HCT116 (cell line): ENCODE measurements around the gene ALAD. TPM values are rescaled to one million over a fixed set of nuclear protein-coding genes. Genes with fewer than 3 reads are reported as not detected.

Experiments
- ATAC-seq: fragments of 200-7000 bp; cut with Tn5 transposase; 2 replicates; pipeline ENCODE4 v1.9.1; 2020; ENCODE audit warnings: mild to moderate bottlenecking, moderate library complexity
- BruUV-seq: library from RNA; stranded (reverse); fragments of 400-500 nt; replicated peaks from 2 replicates; lab custom pipeline; 2021; lab: Mats Ljungman, UMichigan
- CTCF ChIA-PET: fragments of 300-600 bp; sonication (Branson Sonifier 250); formaldehyde crosslinking; loops from one replicate; lab custom pipeline; 2021; ENCODE audit warnings: antibody characterized with exemption; lab: Charles Lee
- POLR2A ChIA-PET: fragments of 300-600, 350-600 bp; sonication (Branson Sonifier 250); formaldehyde crosslinking; loops from one replicate; lab custom pipeline; 2021; ENCODE audit warnings: antibody characterized with exemption; lab: Charles Lee
- RAD21 ChIA-PET, 2 experiments: fragments of 300-600 bp; sonication (Branson Sonifier 250); formaldehyde crosslinking; loops; one replicate each; lab custom pipeline; 2023; ENCODE audit warnings: low total read pairs in 2 of 2; ENCODE audit not compliant: uncharacterized antibody in 2 of 2, unreplicated experiment in 2 of 2, low non-redundant PET in 1 of 2; lab: Charles Lee
- DNase-seq: peaks from one replicate; pipeline ENCODE4 v3.0.0-alpha.2; 2010; ENCODE audit warnings: low read depth, low spot score
- H2AFZ ChIP-seq: fragments of 200-600 bp; shearing (Covaris generic), sonication (generic); 2 replicates; pipeline ENCODE4 v1.6.1; 2017; ENCODE audit warnings: low read depth, mixed run types, mixed read lengths, antibody characterized with exemption, low read length; ENCODE audit not compliant: poor library complexity, severe bottlenecking
- H3K27ac ChIP-seq: 2 replicates; pipeline ENCODE4 v1.5.1; 2012; ENCODE audit warnings: low read depth, low read length
- H3K27me3 ChIP-seq: fragments of 200-600 bp; sonication (generic); 2 replicates; pipeline ENCODE4 v1.6.1; 2016; ENCODE audit warnings: mixed run types, low read length, mixed read lengths; ENCODE audit not compliant: insufficient read depth
- H3K36me3 ChIP-seq, 2 experiments: fragments of 200-500 bp in 1 of 2; fragments of 200-600 bp in 1 of 2; sonication (Bioruptor generic) in 1 of 2; sonication (generic) in 1 of 2; 2 replicates each; pipeline versions ENCODE4 v1.5.1 to v1.6.1; 2014 to 2016; ENCODE audit warnings: low read length in 2 of 2, inconsistent platforms in 1 of 2, mixed read lengths in 1 of 2, mixed run types in 1 of 2; ENCODE audit not compliant: insufficient read depth in 2 of 2, control insufficient read depth in 1 of 2
- H3K4me1 ChIP-seq, 2 experiments: fragments of 200-600 bp in 1 of 2; sonication (generic) in 1 of 2; 2 replicates each; pipeline versions ENCODE4 v1.5.1 to v1.6.1; 2012 to 2017; ENCODE audit warnings: low read length in 2 of 2, inconsistent platforms in 1 of 2, mild to moderate bottlenecking in 1 of 2, mixed read lengths in 1 of 2, mixed run types in 1 of 2, moderate library complexity in 1 of 2; ENCODE audit not compliant: insufficient read depth in 2 of 2, control insufficient read depth in 1 of 2
- H3K4me2 ChIP-seq: fragments of 200-600 bp; sonication (generic); 2 replicates; pipeline ENCODE4 v1.6.1; 2017; ENCODE audit warnings: mixed run types, low read length, mixed read lengths
- H3K4me3 ChIP-seq, 2 experiments: fragments of 200-600 bp in 1 of 2; sonication (generic) in 1 of 2; replicated peaks in 1 of 2; 2 replicates each; pipeline ENCODE4 v1.5.1; 2011 to 2016; ENCODE audit warnings: low read length in 2 of 2, control low read depth in 1 of 2, low read depth in 1 of 2, mild to moderate bottlenecking in 1 of 2, mixed read lengths in 1 of 2, mixed run types in 1 of 2
- H3K79me2 ChIP-seq: fragments of 200-600 bp; sonication (generic); 2 replicates; pipeline ENCODE4 v1.6.1; 2017; ENCODE audit warnings: mild to moderate bottlenecking, mixed run types, low read length, moderate library complexity, mixed read lengths; ENCODE audit not compliant: insufficient read depth
- H3K9ac ChIP-seq: fragments of 200-600 bp; sonication (generic); 2 replicates; pipeline ENCODE4 v1.6.1; 2016; ENCODE audit warnings: low read length, mixed read lengths
- H3K9me2 ChIP-seq: fragments of 200-600 bp; sonication (generic), shearing (Covaris generic); 2 replicates; pipeline ENCODE4 v1.6.1; 2017; ENCODE audit warnings: mixed run types, mild to moderate bottlenecking, moderate library complexity; ENCODE audit not compliant: insufficient read depth
- H3K9me3 ChIP-seq, 2 experiments: fragments of 200-500 bp in 1 of 2; fragments of 200-600 bp in 1 of 2; sonication (Bioruptor generic) in 1 of 2; sonication (generic) in 1 of 2; 2 replicates each; pipeline ENCODE4 v1.6.1; 2014 to 2017; ENCODE audit warnings: low read length in 2 of 2, mixed read lengths in 2 of 2, inconsistent platforms in 1 of 2, low read depth in 1 of 2, mild to moderate bottlenecking in 1 of 2, mixed run types in 1 of 2, moderate library complexity in 1 of 2; ENCODE audit not compliant: control insufficient read depth in 1 of 2, insufficient read depth in 1 of 2
- H4K20me1 ChIP-seq: fragments of 200-600 bp; sonication (generic), shearing (Covaris generic); 2 replicates; pipeline ENCODE4 v1.6.1; 2017; ENCODE audit warnings: mixed run types, mild to moderate bottlenecking, moderate library complexity; ENCODE audit not compliant: insufficient read depth
- ATF3 ChIP-seq: IDR thresholded peaks from 2 replicates; pipeline ENCODE4 v1.6.1; 2012
- CBX3 ChIP-seq: IDR thresholded peaks from 2 replicates; pipeline ENCODE4 v1.6.1; 2012; ENCODE audit warnings: low read depth
- CEBPB ChIP-seq: IDR thresholded peaks from 2 replicates; pipeline ENCODE4 v1.6.1; 2012; ENCODE audit warnings: low read depth
- EGR1 ChIP-seq: IDR thresholded peaks from 2 replicates; pipeline ENCODE4 v1.6.1; 2012; ENCODE audit warnings: low read depth
- ELF1 ChIP-seq: IDR thresholded peaks from 2 replicates; pipeline ENCODE4 v1.6.1; 2012; ENCODE audit warnings: low read depth, borderline replicate concordance
- EZH2 ChIP-seq: fragments of 200-600 bp; sonication (generic); IDR thresholded peaks from 2 replicates; pipeline ENCODE4 v1.6.1; 2017; ENCODE audit warnings: antibody characterized with exemption, mixed run types
- EZH2phosphoT487 ChIP-seq: fragments of 200-600 bp; IDR thresholded peaks from 2 replicates; pipeline ENCODE4 v1.6.1; 2018; ENCODE audit warnings: antibody characterized with exemption, borderline replicate concordance
- JUND ChIP-seq: IDR thresholded peaks from 2 replicates; pipeline ENCODE4 v1.6.1; 2012
- POLR2A ChIP-seq: IDR thresholded peaks from 2 replicates; pipeline ENCODE4 v1.7.0; 2011; ENCODE audit warnings: borderline replicate concordance; ENCODE audit not compliant: insufficient read depth, insufficient read length; ENCODE audit errors: extremely low read depth
- RAD21 ChIP-seq: IDR thresholded peaks from 2 replicates; pipeline ENCODE4 v1.6.1; 2012; ENCODE audit warnings: low read depth, mild to moderate bottlenecking
- SP1 ChIP-seq: IDR thresholded peaks from 2 replicates; pipeline ENCODE4 v1.6.1; 2012; ENCODE audit warnings: low read depth
- SRF ChIP-seq: IDR thresholded peaks from 2 replicates; pipeline ENCODE4 v1.6.1; 2012; ENCODE audit warnings: low read depth
- TCF7L2 ChIP-seq: IDR thresholded peaks from 2 replicates; pipeline ENCODE4 v1.7.0; 2011; ENCODE audit warnings: borderline replicate concordance, inconsistent platforms; ENCODE audit not compliant: insufficient read depth, insufficient read length; ENCODE audit errors: extremely low read depth
- YY1 ChIP-seq: IDR thresholded peaks from 2 replicates; pipeline ENCODE4 v1.6.1; 2011; ENCODE audit warnings: low read length, low read depth, moderate library complexity, mild to moderate bottlenecking; ENCODE audit not compliant: insufficient replicate concordance; ENCODE audit errors: extremely low read depth
- ZNF274 ChIP-seq: fragments of 200-500 bp; sonication (Bioruptor generic); IDR thresholded peaks from 2 replicates; pipeline ENCODE4 v1.6.1; 2014; ENCODE audit warnings: mild to moderate bottlenecking, low read depth, low read length, inconsistent platforms
- intact Hi-C: fragments of 100-400 bp; cut with micrococcal nuclease; formaldehyde crosslinking; loops from 2 replicates; pipeline ENCODE4 v1.10.0; 2022
- total RNA-seq: library from RNA; stranded (reverse); gene quantifications from one replicate; pipeline ENCODE4 v1.2.1, GENCODE V29; 2021; ENCODE audit not compliant: unreplicated experiment

The ALAD gene
- total RNA-seq, 1 experiment from 2014 or later = 14.0 TPM

GRCh38 chr9:113403646-113404045, 2.6 kb upstream of the ALAD start:
- ChIA-PET POLR2A (interaction anchor here (1.2 kb wide), 1 partner anchor 129 kb away, joined by 3 read pairs; no protein-coding TSS in a partner anchor), RAD21 (interaction anchor here in 1 of 2 experiments (0.9 kb wide), 1 partner anchor 188 kb away, joined by 4 read pairs; no protein-coding TSS in a partner anchor), CTCF (no interaction called here)
- H3K4me3 ChIP-seq = no peak overlapping the region
- H3K79me2 ChIP-seq = peaks cover 17% of the 10 kb centered on the region
- H3K9me2 ChIP-seq = no peaks in the 10 kb centered on the region
- peaks cover 3% of the 10 kb centered on the region; the same call in 1 of the 2 replicates for H4K20me1 ChIP-seq
- no peaks in the 10 kb centered on the region for H3K9me3 ChIP-seq
- H3K27ac ChIP-seq = no peak overlapping the region
- H3K36me3 ChIP-seq = peaks cover 11 to 17% of the 10 kb centered on the region in 2 experiments; a peak in 3 of 4 replicates
- H3K27me3 ChIP-seq = no peaks in the 10 kb centered on the region
- no peak for DNase-seq
- BruUV-seq = no TSS peak
- H3K4me1 ChIP-seq = peaks cover 8 to 12% of the 10 kb centered on the region in 2 experiments
- no peak overlapping the region for H3K9ac ChIP-seq
- H2AFZ ChIP-seq = no peak overlapping the region
- ATAC-seq = no peak
- intact Hi-C loops = no loop called here
- no peak for TF ChIP-seq ATF3
- no peak for TF ChIP-seq EGR1
- TF ChIP-seq SRF = no peak
- no peak for TF ChIP-seq EZH2phosphoT487
- no peak for TF ChIP-seq YY1
- no peak for TF ChIP-seq ELF1
- no peak for TF ChIP-seq JUND
- TF ChIP-seq EZH2 = no peak
- TF ChIP-seq CBX3 = no peak
- TF ChIP-seq, all 23 proteins: peak for 0
- no peak overlapping the region for H3K4me2 ChIP-seq

GRCh38 chr9:113399646-113400200, 1.4 kb downstream of the ALAD start:
- Histone ChIP-seq H4K20me1 (no peaks in the 10 kb centered on the region), H3K36me3 (no peaks in the 10 kb centered on the region), H3K79me2 (no peaks in the 10 kb centered on the region), H3K4me3 (peak overlapping the region in 1 of 2 experiments; percentile 76; a peak in 2 of 4 replicates), H2AFZ (no peak overlapping the region), H3K27ac (no peak overlapping the region), H3K4me2 (peak overlapping the region; percentile 75), H3K27me3 (no peaks in the 10 kb centered on the region), H3K4me1 (peaks cover 8 to 12% of the 10 kb centered on the region in 2 experiments), H3K9me3 (no peaks in the 10 kb centered on the region), H3K9ac (0 out of 2 replicates have a peak overlapping the region, but pooled peaks have one; percentile 7), H3K9me2 (no peaks in the 10 kb centered on the region)
- ChIA-PET RAD21 (no interaction called here), CTCF (no interaction called here), POLR2A (interaction anchor here (1.5 kb wide), 2 partner anchors 11 to 23 kb away, joined by 4 read pairs; partner anchors contain the start of genes C9orf43, HDHD3 and POLE3)
- DNase-seq (no peak), ATAC-seq (no peak)
- intact Hi-C loops = no loop called here
- TF ChIP-seq ELF1 (no peak), SP1 (no peak), CEBPB (no peak), RAD21 (no peak), SRF (no peak), CBX3 (no peak), POLR2A (no peak), JUND (no peak), ZNF274 (no peak), TCF7L2 (no peak)
- no TSS peak for BruUV-seq
